Fibroblast of skin of left quadriceps (primary cell): ENCODE data around the gene FGF14.

ENCODE experiments used
- DNase-seq, 2 experiments: peaks; one replicate each; pipeline ENCODE4 v3.0.0-alpha.2; 2013; ENCODE audit warnings: low read depth in 2 of 2

The FGF14 gene

GRCh38 chr13:102367836-102368235, 34.0 kb downstream of the FGF14 start:
- no peak for DNase-seq

DNA sequence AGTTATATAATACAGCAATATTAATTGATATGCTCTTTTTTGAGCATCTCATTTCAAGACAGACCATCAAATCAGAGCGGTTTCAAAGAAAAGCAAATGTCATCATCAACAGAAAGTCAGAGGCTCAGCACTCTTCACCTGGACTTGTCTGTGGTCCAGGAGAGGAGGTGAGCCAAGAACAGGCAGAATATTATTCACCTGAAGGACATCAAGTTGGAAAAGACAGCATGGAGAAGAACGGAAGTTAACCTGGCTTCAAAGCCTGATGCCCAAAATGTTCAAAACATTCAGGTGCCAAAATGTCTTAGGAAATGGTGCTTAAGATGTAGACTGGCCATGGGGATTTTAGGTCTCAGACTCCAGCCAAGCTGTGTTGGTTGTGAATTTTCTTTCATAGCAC, 40.7 kb downstream of the FGF14 start:
- no peak for DNase-seq

DNA sequence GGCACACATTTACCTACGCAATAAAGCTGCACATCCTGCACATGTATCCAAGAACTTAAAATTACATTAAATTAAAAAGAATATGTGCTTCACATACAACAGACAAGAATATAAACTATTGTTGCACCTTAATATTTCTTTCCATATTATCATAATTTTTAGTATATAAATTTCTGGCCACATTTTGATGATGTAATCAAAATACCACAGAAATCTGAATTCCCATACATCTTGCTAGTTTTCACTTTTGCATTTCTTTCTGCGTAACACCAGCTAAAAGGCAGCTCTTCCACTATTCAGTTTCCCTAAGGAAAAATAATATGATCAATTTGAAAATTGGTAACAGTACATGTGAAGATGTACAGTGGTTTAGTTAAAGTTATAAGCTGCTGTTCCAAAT, 42.6 kb downstream of the FGF14 start:
- DNase-seq = no peak

GRCh38 chr13:102355251-102355650, 46.6 kb downstream of the FGF14 start:
- DNase-seq = no peak

DNA sequence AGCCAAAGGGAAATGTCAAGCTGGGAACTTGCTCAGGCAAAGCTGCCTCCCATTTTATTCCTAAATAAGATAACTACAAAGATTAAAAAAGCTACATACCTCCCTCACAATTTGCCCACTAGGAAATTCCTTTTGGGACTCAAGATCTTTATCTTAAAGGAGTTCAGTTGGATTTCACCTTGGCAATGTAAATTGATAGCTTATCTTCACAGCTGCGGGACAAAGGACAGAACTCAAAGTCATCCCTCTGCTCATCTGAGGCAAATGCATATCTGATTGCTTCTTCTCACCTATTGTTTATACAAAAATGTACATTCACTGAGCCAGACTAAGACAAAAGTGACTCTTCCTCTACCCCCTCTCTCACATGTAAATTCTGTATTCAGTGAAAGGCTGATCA, 47.8 kb downstream of the FGF14 start:
- DNase-seq = no peak

DNA sequence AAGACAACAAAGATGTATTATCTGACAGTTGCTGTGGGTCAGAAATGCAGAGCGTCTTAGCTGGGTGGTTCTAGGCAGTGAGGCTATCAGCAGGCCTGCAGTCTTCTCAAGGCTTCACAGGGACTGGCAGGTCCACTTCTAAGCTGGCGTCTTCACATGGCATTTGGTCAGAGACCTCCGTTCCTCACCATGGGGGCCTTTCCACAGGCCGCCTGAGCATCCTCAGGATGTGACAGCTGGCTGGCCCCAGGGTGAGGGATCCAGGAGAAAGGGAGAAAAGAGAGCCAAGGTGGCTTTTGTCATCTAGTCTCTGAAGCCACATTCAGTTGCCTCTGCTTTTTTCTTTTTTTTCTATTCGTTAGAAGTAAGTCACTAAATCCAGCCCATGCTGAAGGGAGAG, 50.3 kb downstream of the FGF14 start:
- DNase-seq = no peak

DNA sequence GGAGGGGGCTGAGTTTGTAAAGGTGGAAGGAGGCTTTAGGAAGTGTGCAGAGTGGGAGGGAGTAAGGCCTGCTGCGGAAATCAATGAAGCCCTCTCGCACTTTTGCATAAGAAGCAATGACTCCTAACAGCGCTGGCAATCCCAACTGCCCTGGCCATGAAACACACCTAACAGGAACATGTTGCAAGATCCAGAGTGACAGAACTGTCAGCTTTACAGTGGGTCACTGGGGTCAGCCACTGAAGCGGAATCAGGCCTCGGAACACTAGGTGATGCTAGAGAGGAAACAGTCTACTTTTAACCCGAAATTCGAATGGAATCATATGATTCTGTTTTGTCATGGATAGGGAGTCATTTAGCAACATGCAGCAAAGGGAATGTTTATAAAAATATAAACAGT, 54.4 kb downstream of the FGF14 start:
- DNase-seq = no peak

DNA sequence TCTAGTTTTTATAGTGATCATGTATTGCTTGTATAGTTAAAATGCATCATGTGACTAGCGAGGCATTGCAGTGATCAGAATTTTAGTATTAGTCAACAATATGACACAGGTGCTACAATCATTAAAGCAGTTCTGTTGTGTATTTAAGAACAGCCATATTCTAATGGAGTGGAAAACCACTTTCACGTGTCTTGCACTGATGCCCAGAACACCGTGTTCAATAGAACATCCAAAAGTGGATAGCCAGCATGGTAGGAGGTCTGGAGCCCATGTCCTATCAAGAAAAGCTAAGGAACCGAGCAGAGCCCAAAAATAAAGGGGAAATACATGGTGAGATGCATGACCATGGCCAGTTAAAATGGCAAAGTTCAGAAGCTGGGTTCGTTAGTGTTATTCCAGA, 55.1 kb downstream of the FGF14 start:
- DNase-seq = no peak

DNA sequence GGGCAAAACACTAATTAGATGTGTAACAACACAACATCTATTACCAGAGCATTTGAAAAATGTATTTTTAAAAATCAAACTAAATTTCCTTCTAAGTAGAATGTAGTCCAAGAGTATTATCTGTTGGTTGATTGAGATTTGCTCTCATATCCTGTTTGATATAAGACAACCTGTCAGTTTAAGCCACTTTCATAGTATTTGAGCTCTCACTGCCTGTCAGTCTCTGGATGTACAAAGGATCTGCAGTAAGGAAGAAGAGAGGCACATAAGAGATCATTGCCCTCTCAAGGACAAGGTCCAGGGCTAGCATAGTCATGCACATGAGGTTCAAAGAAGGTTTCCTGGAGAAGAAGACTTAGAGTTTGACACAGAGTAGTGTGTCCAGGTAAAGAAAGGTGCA, 57.4 kb downstream of the FGF14 start:
- no peak for DNase-seq

GRCh38 chr13:102333320-102334198, 68.3 kb downstream of the FGF14 start:
- no peak for DNase-seq

- DNase-seq = no peak
These were observed 72.9 kb downstream of the FGF14 start for GRCh38 chr13:102328909-102329308.

DNA sequence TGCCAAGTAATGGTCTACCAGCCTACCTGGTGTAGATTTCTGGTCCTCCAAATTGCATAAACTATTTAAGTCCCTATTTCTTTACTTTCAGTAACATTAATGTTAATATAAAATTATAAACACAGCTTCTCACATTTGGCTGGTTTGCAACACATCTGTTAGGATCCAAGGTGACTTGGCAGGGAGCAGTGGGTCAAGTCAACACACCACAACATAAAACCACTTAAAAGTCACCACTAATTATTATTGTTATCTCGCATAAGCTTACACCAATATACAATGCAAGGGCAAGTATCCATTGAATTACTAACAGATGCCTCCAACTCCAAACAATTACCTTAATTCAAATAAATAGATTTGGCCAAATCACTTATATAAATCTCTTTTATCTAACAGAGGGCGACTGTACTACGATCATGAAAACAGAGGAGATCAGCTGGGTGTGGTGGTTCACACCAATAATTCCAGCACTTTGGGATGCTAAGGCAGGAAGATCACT, 74.7 kb downstream of the FGF14 start:
- no peak for DNase-seq

DNA sequence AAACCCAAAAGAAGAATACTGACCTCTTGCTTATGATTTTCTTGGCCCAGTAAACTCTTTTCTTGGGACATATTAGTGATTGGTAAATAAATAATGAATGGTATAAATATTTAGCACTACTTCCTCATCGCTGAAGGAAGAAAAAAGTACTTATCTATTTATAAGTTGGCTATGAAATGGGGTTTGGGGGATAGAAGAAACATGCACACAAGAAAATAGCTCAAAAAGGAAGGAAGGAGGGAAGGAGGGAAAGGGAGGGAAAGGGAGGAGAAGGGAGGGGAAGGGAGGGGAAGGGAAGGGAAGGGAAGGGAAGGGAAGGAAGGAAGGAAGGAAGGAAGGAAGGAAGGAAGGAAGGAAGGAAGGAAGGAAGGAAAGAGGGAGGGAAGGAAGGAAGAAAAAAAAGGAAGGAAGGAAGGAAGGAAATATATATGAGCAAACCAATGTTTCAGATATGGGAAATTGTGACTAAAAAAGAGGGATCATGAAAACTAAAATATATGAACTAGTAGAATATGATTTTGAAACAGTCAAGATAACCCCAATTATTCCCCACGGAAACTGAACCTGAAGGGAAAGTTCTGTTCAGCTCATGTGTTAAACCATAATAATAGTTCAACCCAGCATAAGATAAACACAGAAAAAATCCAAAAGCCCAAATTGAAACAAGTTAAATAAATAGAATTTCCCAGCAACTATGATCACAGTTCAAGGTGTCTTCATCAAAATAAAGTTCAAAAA, 75.3 kb downstream of the FGF14 start:
- DNase-seq = no peak

GRCh38 chr13:102325321-102325720, 76.5 kb downstream of the FGF14 start:
- no peak for DNase-seq

DNA sequence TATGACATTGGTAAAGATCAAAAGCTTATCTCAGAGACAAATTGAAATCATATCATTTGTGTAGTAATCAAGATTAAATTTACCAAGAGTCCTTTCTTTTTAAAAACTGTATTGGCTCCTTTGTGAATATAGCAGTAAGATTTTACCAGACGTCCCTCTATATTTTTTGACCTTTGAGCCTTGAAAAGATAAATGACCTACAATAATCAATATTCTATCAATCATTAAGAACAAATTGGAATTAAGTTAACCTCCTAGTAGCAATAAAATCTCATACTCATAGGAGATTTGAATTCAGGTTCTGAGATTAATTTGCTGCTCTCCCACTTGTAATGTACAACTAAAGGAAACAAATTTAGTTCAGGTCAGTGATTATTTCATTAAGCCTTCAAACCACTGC, 78.3 kb downstream of the FGF14 start:
- DNase-seq = no peak

- no peak for DNase-seq
These were observed 78.8 kb downstream of the FGF14 start for GRCh38 chr13:102323012-102323411.

- no peak for DNase-seq
These were observed 79.6 kb downstream of the FGF14 start for GRCh38 chr13:102322211-102322610.

DNA sequence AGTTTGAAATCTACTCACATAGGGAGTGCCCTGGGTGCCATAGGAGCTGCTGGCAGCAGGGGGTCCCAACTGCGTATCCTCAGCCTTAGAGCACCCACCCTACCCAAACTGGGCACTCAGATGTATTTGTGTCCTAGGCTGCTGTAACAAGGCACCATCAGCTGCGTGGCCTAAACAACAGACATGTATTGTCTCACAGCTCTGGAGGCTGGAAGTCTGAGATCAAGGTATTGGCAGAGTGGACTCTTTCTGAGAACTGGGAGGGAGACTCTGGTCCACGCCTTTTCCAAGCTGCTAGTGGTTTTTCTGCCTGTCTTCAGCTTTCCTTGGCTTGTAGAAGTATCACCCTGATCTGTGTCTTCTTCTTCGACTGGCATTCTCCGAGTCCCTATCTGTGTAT, 83.6 kb downstream of the FGF14 start:
- no peak for DNase-seq

DNA sequence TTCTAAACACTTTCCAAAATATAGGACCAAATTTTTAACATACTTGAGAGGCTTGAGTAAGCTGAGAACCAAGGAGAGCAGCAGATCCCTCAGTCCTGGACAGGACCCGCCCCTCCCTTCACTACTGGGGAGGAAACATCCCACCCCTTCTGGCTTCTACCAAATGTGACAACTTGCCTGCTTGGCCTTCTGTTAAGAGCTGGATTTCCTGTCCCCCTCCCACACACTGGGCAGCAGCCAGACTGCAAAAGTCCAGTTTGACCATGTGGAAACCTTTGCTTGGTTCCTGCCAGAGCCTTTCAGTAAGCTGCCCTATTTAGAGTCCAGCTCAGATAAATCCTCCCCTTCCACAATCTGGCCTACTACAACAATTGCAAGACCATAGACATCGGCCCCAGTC, 84.3 kb downstream of the FGF14 start:
- no peak for DNase-seq

DNA sequence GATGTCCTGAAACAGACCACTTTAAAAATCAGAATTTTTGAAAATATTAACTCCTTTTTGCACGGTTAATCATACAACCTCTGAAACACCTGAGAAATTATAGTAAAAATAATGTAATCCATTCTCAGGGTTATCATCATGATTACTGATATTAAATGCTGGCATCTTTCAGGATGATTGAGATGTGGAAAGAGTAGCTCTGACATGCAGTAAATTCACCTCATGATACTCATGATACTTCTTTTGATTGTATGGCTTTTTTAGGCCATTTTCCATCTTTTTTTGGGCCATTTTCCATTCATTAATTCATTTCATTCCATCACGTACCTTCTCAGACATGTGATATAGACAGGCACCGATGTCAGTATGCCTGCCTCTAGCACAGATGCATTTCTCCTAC, 85.1 kb downstream of the FGF14 start:
- DNase-seq = no peak

- DNase-seq = no peak
These were observed 89.0 kb downstream of the FGF14 start for GRCh38 chr13:102312841-102313240.

DNA sequence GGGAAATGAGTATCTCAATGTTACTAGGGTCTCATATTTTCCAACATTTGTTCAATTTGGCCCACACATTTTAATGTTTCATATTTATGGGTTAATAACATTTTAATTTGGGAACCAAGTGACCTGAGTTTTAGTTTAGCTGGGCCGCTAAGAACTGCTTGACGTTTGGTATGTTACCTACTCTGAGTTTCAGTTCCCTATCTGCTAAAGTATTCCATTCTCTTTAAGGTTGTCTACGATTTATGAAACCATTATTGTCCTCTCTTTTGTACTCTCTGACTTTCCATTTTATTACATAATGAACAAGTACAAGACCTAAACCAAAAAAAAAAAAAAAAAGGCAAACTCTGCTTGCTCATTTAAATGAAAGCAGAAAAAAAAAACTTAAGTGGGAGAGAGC, 89.9 kb downstream of the FGF14 start:
- no peak for DNase-seq

DNA sequence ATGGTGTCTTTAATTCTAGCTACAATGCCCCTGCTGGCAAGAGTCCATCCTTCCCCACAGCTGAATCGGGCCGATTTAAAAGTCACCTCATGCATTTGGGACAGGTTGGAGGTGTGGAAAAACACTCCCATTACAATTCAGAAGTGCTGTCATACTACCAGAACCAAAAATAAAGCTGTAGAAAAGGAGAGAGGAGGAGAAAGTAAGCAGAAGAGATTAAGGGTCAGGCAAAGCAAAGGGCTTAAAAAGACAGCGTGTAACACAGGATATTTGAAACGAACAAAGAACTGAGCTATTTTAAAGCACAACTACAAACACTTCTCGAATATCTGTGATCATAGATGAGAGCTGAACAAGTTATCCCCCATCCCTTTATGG, 90.4 kb downstream of the FGF14 start:
- DNase-seq = no peak
